ENCODE measurements around the gene LYRM4.

The LYRM4 gene

GRCh38 chr6:5080574-5080973, 180.2 kb downstream of the LYRM4 start:
- H3K4me2 ChIP-seq (ENCODE audit: low read length) = no peak overlapping the region
- no peak for TF ChIP-seq CTCF (IDR thresholded peaks at IDR 0.05; ENCODE audit: low read length)
- no peak for TF ChIP-seq EZH2 (IDR thresholded peaks at IDR 0.05; ENCODE audit: borderline replicate concordance, low read length)
- H3K36me3 ChIP-seq (ENCODE audit: insufficient read depth, low read length) = no peaks in the 10 kb centered on the region

GRCh38 chr6:5079692-5080091, 181.1 kb downstream of the LYRM4 start:
- H3K79me2 ChIP-seq (ENCODE audit: insufficient read depth, low read length) = no peaks in the 10 kb centered on the region
- no peak overlapping the region for H2AFZ ChIP-seq (ENCODE audit: low read length)
- no peaks in the 10 kb centered on the region for H3K4me1 ChIP-seq (ENCODE audit: insufficient read depth, low read length, severe bottlenecking)
- H3K36me3 ChIP-seq (ENCODE audit: insufficient read depth, low read length) = no peaks in the 10 kb centered on the region
- no peaks in the 10 kb centered on the region for H3K9me2 ChIP-seq (ENCODE audit: low read depth, low read length)
- no peaks in the 10 kb centered on the region for H3K9me3 ChIP-seq (ENCODE audit: low read length)
- no peaks in the 10 kb centered on the region for H3F3A ChIP-seq (ENCODE audit: insufficient read depth, low read length)
- peaks cover 19% of the 10 kb centered on the region for H3K27me3 ChIP-seq (ENCODE audit: insufficient read depth, low read length)
- TF ChIP-seq CTCF (IDR thresholded peaks at IDR 0.05; ENCODE audit: low read length) (no peak), EZH2 (IDR thresholded peaks at IDR 0.05; ENCODE audit: borderline replicate concordance, low read length) (no peak)
- H4K20me1 ChIP-seq (ENCODE audit: insufficient read depth, low read length) = no peaks in the 10 kb centered on the region
- H3K4me2 ChIP-seq (ENCODE audit: low read length) = no peak overlapping the region
- no peak overlapping the region for H3K4me3 ChIP-seq (ENCODE audit: low read depth, low read length, poor library complexity, severe bottlenecking)
- H3K9ac ChIP-seq (ENCODE audit: low read length) = no peak overlapping the region
- no peak overlapping the region for H3K27ac ChIP-seq (ENCODE audit: low read depth, low read length, poor library complexity, severe bottlenecking)

More at GRCh38 chr6:5080574-5080973, 180.2 kb downstream of the LYRM4 start:
- Histone ChIP-seq H3K27me3 (ENCODE audit: insufficient read depth, low read length) (peaks cover 22% of the 10 kb centered on the region), H3K9me3 (ENCODE audit: low read length) (no peaks in the 10 kb centered on the region), H3F3A (ENCODE audit: insufficient read depth, low read length) (no peaks in the 10 kb centered on the region), H3K9me2 (ENCODE audit: low read depth, low read length) (no peaks in the 10 kb centered on the region), H3K9ac (ENCODE audit: low read length) (no peak overlapping the region), H4K20me1 (ENCODE audit: insufficient read depth, low read length) (no peaks in the 10 kb centered on the region), H3K27ac (ENCODE audit: low read depth, low read length, poor library complexity, severe bottlenecking) (no peak overlapping the region), H3K4me3 (ENCODE audit: low read depth, low read length, poor library complexity, severe bottlenecking) (no peak overlapping the region), H3K4me1 (ENCODE audit: insufficient read depth, low read length, severe bottlenecking) (no peaks in the 10 kb centered on the region), H3K79me2 (ENCODE audit: insufficient read depth, low read length) (no peaks in the 10 kb centered on the region), H2AFZ (ENCODE audit: low read length) (no peak overlapping the region)

- peak; percentile 35; the same call in 1 of the 2 replicates for TF ChIP-seq CTCF (IDR thresholded peaks at IDR 0.05; ENCODE audit: low read length)
- TF ChIP-seq EZH2 (IDR thresholded peaks at IDR 0.05; ENCODE audit: borderline replicate concordance, low read length) = no peak
- Histone ChIP-seq H3F3A (ENCODE audit: insufficient read depth, low read length) (no peaks in the 10 kb centered on the region), H3K4me1 (ENCODE audit: insufficient read depth, low read length, severe bottlenecking) (no peaks in the 10 kb centered on the region), H2AFZ (ENCODE audit: low read length) (no peak overlapping the region), H3K9ac (ENCODE audit: low read length) (no peak overlapping the region), H3K79me2 (ENCODE audit: insufficient read depth, low read length) (no peaks in the 10 kb centered on the region), H3K9me2 (ENCODE audit: low read depth, low read length) (no peaks in the 10 kb centered on the region), H3K9me3 (ENCODE audit: low read length) (no peaks in the 10 kb centered on the region), H3K27me3 (ENCODE audit: insufficient read depth, low read length) (peaks cover 19% of the 10 kb centered on the region), H4K20me1 (ENCODE audit: insufficient read depth, low read length) (no peaks in the 10 kb centered on the region), H3K36me3 (ENCODE audit: insufficient read depth, low read length) (no peaks in the 10 kb centered on the region), H3K27ac (ENCODE audit: low read depth, low read length, poor library complexity, severe bottlenecking) (no peak overlapping the region), H3K4me2 (ENCODE audit: low read length) (no peak overlapping the region), H3K4me3 (ENCODE audit: low read depth, low read length, poor library complexity, severe bottlenecking) (no peak overlapping the region)
These were observed 182.6 kb downstream of the LYRM4 start for GRCh38 chr6:5078121-5078669.

Measured in OCI-LY1 (cell line).